GM18951 (cell line): ENCODE data around the gene B9D1.

Experiments
- POLR2A ChIP-seq: IDR thresholded peaks from 4 replicates; pipeline ENCODE4 v1.6.1; 2011; ENCODE audit warnings: mild to moderate bottlenecking; ENCODE audit not compliant: insufficient read length, insufficient read depth; ENCODE audit errors: extremely low read depth
- in situ Hi-C: fragments of 300-500 bp; cut with MboI; formaldehyde crosslinking; loops from one replicate; pipeline ENCODE4 v1.12.0; 2022; ENCODE audit warnings: low sequenced_read_pairs, mixed read lengths, inconsistent platforms; ENCODE audit not compliant: unreplicated experiment

The B9D1 gene

DNA sequence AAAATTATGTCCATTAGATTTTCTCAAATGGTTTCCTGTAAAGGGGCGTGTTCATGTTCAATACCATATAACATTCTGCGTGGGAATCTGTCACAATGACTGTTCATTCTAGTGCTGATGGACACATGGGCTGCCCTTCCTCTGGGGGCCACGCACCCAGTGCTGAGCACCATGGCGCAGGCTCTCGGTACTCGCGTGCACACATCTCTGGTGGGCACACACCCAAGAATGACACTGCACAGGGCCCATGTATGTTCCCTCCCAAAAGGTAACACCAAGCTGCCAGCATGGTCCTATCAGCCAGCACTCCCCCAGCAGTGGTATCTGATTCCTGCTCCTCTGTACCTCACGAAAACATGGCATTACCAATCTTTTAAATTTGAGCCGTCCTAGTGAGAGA lies 13.7 kb downstream of the B9D1 start:
- TF ChIP-seq POLR2A: no peak
- in situ Hi-C loops: no loop called here

DNA sequence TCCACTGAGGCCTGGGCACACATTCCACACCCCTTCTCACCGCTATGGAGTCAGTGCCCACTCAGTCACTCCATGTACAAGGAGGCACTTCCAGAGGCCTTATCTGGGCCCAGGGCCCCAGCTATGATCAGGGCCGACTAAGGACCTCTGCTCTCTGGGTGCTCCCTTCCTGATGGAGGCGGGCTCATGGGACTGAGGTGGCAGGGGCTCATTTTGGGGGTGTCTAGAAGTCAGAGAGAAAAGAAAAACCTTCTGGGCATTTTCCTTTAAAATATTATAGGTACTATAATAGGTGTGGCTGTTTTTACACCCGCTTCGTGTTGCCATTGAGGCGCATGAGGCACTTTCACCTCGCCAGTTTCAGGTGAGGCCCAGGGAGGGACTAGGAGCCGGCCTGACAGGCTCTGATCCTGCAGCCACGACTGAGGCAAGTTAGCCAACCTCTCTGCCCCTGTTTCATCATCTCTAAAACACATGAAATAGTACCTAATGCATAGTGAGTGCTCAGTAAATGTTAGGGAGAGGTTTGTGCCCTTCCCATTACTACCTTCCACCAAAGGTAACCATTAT lies 14.4 kb downstream of the B9D1 start:
- no peak for TF ChIP-seq POLR2A
- in situ Hi-C loops: no loop called here

DNA sequence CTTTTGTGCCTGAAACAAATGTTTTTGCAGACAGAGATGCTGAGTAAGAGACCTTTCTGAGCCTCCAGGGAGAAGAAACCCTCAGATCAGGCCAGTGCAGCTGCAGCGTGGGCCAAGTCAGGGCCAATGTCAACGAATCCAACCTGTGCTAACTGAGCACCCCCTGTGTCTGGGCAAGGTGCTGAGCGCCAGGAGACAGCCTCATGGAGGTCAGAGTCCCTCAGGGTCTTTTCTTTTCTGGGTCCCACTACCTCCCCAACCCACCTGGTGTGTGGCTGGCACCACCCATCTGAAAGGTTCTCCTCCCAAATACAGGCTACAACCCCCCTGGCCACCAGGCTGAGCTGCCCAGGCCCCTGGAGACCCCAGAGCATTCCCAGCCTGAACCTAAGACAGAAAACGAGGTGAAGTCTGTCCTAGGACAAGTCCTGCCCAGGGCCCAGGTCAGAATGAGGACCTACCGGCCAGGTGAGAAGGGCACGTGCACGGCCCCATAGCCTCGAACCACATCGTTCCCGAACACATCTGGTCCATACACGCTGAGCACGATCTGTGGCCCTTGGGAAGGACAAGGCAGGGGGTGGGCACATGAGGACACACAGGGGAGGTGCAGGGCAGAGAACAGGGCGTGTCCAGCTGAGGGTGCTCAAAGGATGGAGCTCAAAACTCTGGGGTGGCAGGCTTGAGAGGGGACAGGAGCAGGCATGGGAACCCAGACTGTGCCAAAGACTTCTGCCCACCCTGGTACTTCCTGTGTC lies 15.0 kb downstream of the B9D1 start:
- in situ Hi-C loops: no loop called here
- no peak for TF ChIP-seq POLR2A

DNA sequence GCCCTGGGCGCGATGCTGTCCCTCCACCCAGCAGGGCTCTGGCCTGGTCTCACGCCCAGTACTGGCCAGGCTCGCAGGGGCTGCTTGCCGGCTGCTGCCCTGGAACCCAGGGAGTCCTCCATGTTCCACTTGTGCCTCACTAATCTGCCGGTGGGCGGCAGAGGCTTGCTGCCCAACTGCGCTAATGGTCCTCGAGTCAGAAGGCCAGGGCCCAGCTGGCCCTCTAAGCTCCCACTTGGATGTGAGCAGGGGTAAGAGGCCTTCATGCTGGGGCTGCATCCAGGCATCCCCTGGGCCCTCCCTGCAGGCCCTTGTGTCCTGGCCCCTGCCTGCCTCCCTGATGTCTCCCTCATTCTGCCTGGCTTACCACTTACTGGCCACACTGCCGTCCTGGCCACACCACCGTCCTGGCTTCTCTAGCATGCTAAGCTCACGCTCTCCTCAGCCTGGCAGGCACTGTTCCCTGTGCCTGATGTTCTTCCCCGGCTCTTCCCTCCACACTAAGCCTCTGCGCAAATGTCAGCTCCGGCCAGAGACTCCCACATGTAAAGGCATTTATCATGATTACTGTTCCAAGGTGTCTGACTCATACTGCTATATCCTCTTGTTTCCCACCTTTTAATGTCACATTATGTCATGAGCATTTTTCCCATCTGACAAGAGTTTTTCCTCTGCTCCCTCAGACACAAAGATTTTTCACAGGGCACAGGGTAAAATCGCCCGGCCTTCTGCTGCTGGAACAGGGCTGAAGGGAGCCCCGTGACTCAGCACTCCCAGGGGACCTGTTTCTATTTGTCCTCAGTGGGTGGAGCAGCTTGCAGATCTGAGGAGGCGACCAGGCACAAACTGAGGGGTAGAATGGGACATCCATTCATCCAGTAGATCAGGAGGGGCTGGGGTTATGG lies 15.9 kb downstream of the B9D1 start:
- no peak for TF ChIP-seq POLR2A
- in situ Hi-C loops: no loop called here

DNA sequence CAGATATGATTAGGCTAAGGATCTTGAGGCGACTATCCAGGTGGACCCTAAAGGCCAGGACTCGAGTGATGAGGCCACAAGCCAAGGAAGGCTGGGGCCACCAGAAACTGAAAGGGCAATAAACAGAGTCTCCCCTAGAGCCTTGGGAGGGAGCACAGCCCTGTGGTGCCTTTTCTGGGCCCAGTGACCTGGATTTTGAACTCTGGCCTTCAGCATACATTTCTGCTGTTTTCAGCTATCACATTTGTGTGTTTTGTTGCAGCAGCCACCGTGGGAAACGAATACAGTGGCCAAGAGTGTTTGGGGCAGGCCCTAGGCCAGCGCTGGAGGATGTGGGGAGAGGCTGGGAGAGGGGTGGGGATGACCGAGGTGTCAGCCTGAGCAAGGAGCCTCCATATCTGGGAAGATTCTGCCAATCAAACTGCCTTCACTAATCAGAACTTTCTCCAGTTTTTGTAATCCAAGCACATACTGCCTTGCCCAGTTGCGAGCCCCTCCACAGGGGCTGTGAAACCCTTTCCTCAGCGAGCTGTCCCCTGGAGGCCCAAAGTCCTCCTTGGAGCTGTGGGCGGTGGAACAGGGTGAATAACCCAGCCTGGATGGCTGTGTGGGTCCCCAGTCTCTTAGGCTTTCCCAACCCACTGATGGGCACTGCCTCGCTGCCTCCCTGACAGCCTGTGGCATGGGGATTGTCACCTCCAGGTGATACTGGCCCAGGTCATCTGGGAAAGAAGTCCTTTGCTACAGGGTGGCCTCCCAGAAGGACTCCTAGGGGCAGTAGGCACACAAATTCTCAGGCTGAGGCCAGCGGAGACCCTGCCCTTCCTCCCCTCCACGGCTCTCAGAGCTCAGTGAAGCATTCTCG lies 16.8 kb downstream of the B9D1 start:
- in situ Hi-C loops: no loop called here
- TF ChIP-seq POLR2A: no peak

DNA sequence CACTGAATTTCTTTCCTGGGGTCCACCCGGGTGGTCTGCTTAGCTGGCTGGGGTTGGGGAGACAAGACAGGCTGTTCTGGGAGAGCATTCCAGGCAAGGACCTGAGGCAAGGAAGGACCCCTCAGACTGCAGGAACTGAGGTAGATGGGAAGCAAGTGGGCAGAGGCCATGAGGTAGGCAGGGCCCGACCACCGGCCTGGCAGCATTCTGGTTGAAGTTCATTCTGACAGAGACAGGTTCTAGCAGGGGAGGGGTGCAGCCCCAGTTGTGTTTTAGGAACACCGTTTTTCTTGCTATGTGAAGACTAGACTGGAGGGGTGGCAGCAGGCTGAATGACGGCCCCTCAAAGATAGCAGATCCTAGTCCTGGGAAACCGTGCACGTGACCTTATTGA lies 17.5 kb downstream of the B9D1 start:
- in situ Hi-C loops: no loop called here
- TF ChIP-seq POLR2A: no peak

DNA sequence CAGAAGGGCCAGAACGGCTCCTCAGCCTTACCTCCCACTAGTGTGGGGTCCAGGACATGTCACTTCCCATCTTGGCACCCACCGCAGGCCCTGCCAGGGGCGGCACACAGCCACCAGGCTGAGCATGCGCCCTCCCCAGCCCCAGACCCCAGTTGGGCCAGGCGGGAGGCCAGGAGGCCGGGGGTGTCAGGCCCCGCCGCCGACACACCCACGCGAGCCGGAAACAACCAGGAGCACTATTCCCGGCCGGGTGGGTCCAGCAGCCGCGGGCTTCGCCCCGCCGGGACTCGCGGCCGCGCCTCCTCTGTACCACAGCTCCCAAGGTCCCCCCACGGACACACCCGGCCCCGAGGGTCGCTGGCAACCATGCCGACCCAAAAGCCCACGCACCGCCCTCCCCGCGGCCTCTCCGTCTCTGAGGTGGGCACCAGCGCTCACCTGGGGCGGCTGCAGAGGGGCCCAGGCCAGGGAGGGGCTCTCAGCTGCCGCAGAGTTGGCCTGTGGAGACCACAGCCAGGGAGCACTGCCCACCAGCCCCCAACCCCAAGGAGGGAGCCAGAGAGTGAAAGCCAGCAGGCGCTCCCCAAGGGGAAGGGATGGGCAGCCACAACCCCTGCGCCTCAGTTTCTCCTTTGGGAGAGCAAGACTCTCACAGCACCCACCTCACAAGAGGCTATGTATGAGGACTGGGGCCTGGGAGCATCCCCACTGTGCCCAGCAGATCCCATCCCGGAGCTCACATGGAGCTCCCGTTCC lies 18.0 kb downstream of the B9D1 start:
- in situ Hi-C loops: no loop called here
- no peak for TF ChIP-seq POLR2A

DNA sequence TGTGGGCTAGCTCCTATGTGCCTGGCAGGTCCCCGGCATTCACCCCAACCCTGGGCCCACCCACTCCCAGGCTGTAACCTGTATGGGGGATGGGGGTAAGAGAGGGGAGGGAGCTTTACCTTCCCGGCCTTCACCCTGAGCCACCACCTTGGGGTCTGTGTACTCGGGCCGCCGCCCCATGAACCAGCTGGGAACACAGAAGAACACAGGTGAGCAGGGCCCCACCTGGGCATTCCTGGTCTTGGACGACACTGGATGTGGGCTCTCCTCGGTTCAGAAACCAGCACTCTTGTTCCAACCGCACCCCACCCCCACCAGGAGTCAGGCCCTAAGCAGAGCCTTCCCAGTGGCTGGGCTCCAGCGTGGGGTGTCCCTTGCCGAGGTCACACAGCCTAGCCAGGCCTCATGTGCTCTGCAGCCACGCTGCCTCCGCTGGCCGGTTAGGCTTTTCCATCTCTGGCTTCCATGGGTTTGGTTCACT lies 18.8 kb downstream of the B9D1 start:
- in situ Hi-C loops: no loop called here
- TF ChIP-seq POLR2A: no peak

DNA sequence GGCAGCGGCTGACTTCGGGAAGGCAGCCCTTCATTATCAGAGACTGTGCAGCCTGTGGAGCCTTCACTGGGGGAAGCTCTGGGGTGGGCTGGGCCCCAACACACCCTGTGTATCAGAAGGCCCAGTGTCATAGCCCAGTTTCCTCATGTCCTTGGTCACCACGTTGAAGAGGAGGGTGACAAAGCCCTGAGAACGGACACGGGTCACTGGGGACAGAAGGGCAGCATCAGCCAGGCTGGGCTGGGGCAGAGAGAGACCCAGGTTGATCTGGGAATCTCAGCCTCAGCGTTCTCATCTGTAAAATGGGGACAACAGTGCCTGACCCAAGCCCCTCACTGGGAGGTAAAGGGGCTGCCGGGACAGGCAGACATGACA lies 19.3 kb downstream of the B9D1 start:
- no peak for TF ChIP-seq POLR2A
- in situ Hi-C loops: no loop called here

DNA sequence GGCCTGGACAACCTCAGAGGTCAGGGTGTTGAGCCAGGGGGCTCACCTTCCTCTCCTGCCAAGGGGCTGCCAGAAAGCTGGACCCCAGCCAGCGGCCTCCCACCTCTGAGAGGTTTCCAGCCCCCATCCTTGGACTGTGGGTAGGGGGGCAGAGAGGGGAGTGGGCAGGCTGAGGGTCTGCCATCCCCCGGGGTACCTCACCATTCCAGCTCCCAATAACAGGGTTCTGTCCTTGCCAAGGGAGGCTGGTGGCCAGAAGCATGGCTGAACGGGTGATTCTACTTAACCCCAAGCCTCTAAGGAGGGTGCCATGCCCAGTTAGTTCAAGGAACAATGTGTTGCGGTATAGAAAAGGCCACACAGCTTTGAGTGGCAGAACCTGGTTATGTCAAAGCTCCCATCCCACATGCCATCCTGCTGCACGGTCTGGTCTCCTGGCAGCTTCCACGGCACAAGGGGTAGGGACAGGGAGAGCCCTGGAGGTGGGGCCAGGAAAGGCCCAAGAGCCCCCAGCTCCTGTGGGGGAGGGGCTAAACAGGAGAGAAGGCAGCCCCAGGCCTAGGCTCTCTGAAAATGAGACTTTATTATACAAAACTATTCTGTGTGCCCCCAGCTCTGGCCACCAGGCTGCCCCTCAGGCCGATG lies 19.8 kb downstream of the B9D1 start:
- no peak for TF ChIP-seq POLR2A
- in situ Hi-C loops: no loop called here

DNA sequence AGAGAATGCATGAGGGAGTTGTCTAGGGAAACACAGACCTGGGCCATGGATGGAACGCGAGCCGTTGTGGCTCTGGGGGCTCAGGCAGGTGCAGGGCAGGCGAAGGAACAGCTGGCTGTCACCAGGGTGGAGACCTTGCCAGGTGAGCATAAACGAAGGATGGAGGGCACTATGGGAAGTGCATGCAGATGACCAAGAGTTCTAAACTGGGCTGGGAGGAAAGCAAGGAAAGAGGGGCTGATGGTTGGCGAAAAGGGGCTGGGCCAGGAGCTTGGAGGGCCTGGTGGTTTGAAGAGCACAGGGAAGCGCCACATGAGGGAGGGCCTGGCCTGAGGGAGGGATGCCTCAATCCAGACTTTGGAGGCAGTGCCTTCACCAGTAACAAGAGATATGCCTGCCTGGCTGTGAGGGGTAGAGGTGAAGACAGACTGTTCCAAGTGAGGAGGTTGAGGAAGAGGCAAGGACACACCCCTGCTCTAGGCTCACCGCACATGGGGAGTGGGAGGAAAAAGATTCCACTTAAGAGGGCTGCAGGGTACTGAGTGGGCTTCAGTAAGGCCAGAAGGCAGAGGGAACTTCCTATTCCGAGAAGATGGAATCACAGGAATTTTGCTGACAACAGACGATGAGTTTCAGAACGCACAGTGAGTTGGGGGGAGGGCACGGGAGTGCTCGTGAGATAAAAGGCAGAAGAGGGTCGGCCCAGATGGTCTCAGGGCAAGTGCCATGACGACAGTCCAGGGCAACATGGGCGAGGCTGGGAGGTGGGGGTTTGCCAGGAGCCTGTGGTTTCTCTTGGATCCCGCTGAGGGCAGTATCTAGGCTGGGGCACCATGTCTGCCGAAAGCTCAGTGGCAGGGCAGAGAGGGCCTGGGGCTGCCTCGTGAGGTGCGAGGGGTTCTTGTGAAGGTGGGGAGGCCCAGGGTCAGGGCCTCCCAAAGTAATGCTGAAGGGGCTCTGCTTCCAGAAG lies 20.6 kb downstream of the B9D1 start:
- in situ Hi-C loops: no loop called here
- no peak for TF ChIP-seq POLR2A

DNA sequence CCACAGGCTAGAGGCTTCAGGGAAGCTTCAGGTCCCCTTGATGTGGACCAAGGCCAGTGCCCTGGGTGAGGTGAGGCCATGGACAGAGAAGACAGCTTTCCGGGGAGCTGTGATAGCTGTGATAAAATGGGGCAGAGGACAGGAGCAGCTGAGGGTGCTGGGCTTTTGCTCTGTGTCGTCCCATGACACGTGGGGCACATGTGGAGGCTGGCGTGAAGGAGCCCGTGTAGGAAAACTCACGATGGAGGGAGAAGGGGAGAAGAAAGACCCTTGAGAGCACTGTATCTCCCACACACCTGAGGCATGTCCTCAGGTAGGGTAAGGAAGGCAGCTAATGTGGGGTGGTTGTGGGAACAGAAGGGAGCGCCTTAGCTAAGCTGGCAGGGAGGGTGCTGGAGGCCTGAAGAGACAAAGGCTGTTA lies 21.3 kb downstream of the B9D1 start:
- in situ Hi-C loops: no loop called here
- TF ChIP-seq POLR2A: no peak
